PC-9 (cell line): Measurements from ENCODE around the gene RBM7. TPM values are rescaled to one million over a fixed set of nuclear protein-coding genes. Genes with fewer than 3 reads are reported as not detected.

Source experiments
- BruUV-seq: library from RNA; stranded (reverse); fragments of 400-500 nt; replicated peaks from 2 replicates; lab custom pipeline; 2021; lab: Mats Ljungman, UMichigan
- CTCF ChIA-PET: fragments of 300-600 bp; sonication (Branson Sonifier 250); formaldehyde crosslinking; loops from one replicate; lab custom pipeline; 2022; ENCODE audit warnings: antibody characterized with exemption; lab: Charles Lee
- POLR2A ChIA-PET: fragments of 300-600 bp; sonication (Branson Sonifier 250); formaldehyde crosslinking; loops from one replicate; lab custom pipeline; 2022; ENCODE audit warnings: antibody characterized with exemption; ENCODE audit not compliant: unreplicated experiment; lab: Charles Lee
- DNase-seq, 2 experiments: peaks; one replicate each; pipeline versions ENCODE4 v3.0.0 to v3.0.0-alpha.2; 2015 to 2022; ENCODE audit warnings: mixed read lengths in 1 of 2
- H2AFZ ChIP-seq: fragments of 200-600 bp; sonication (generic); 2 replicates; pipeline ENCODE4 v1.8.1; 2017; ENCODE audit warnings: antibody characterized with exemption
- H3F3A ChIP-seq: fragments of 200-600 bp; sonication (generic); 2 replicates; pipeline ENCODE4 v1.8.1; 2017; ENCODE audit warnings: antibody characterized with exemption, mild to moderate bottlenecking, low read depth; ENCODE audit not compliant: insufficient read depth
- H3K27ac ChIP-seq: fragments of 200-600 bp; sonication (generic); 2 replicates; pipeline ENCODE4 v1.6.1; 2016; ENCODE audit warnings: mixed run types
- H3K27me3 ChIP-seq: fragments of 200-600 bp; sonication (generic); 2 replicates; pipeline ENCODE4 v1.6.1; 2016; ENCODE audit warnings: low read depth, mixed run types; ENCODE audit not compliant: insufficient read depth
- H3K36me3 ChIP-seq: fragments of 200-600 bp; sonication (generic); 2 replicates; pipeline ENCODE4 v1.6.1; 2016; ENCODE audit warnings: low read depth, mixed run types
- H3K4me1 ChIP-seq: fragments of 200-600 bp; sonication (generic); replicated peaks from 2 replicates; pipeline ENCODE4 v1.6.1; 2016; ENCODE audit warnings: mixed run types; ENCODE audit not compliant: insufficient read depth
- H3K4me2 ChIP-seq: fragments of 200-600 bp; sonication (generic); 2 replicates; pipeline ENCODE4 v1.6.1; 2017; ENCODE audit warnings: mixed run types
- H3K4me3 ChIP-seq: fragments of 200-600 bp; sonication (generic); 2 replicates; pipeline ENCODE4 v1.6.1; 2016; ENCODE audit warnings: mixed run types
- H3K79me2 ChIP-seq: fragments of 200-600 bp; sonication (generic); 2 replicates; pipeline ENCODE4 v1.6.1; 2017; ENCODE audit warnings: low read depth, mixed run types
- H3K9me2 ChIP-seq: fragments of 200-600 bp; sonication (generic); 2 replicates; pipeline ENCODE4 v1.8.1; 2017; ENCODE audit warnings: mild to moderate bottlenecking; ENCODE audit not compliant: insufficient read depth
- H3K9me3 ChIP-seq: fragments of 200-600 bp; sonication (generic); 2 replicates; pipeline ENCODE4 v1.8.1; 2016; ENCODE audit warnings: low read depth; ENCODE audit not compliant: insufficient read depth
- H4K20me1 ChIP-seq: fragments of 200-600 bp; sonication (generic); 2 replicates; pipeline ENCODE4 v1.8.1; 2017; ENCODE audit not compliant: insufficient read depth
- EZH2 ChIP-seq: fragments of 200-600 bp; sonication (generic); IDR thresholded peaks from 2 replicates; pipeline ENCODE4 v1.8.0; 2017; ENCODE audit warnings: antibody characterized with exemption, low read depth
- intact Hi-C: fragments of 100-400 bp; cut with micrococcal nuclease; formaldehyde crosslinking; loops from one replicate; pipeline ENCODE4 v1.10.0; 2022; ENCODE audit not compliant: unreplicated experiment
- total RNA-seq: library from RNA; stranded (reverse); gene quantifications from 2 replicates; pipeline ENCODE4 v1.2.3, GENCODE V29; 2021
- TF ChIP-seq, protein P1 (sequence below): fragments of 200-600 bp; sonication (generic); conservative IDR thresholded peaks from 2 replicates; pipeline ENCODE4 v1.6.1; 2017; ENCODE audit warnings: mixed run types, antibody characterized with exemption, mild to moderate bottlenecking, moderate library complexity

The RBM7 gene
- total RNA-seq, 1 experiment from 2014 or later: 34.7 TPM

DNA sequence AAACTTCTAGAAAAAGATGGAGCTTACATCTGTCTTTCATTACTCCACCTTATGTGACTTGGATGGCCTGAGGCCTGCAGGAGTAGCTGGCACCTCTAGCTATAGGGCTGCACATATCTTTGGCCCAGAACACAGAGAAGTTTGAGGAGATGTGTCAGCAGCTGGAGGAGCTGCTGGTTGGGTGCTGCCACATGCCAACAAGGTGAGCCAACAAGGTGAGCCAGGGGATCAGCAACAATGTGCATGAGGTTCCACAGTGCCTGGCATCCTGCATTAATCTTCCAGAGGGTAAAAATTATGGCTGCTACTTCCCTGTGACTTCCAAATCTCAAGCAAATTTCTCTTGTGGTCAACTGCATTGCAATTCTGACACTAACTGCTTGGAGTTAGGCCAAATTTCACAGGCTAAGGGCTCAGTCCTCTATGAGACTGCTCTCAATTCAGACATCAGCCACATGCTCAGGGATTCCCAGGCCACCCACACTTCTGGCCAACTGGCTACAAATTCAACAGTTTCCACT is 16.0 kb downstream of the RBM7 start:
- H3K36me3 ChIP-seq: no peaks in the 10 kb centered on the region
- H3K4me3 ChIP-seq: no peak overlapping the region
- no peaks in the 10 kb centered on the region for H3K27me3 ChIP-seq

DNA sequence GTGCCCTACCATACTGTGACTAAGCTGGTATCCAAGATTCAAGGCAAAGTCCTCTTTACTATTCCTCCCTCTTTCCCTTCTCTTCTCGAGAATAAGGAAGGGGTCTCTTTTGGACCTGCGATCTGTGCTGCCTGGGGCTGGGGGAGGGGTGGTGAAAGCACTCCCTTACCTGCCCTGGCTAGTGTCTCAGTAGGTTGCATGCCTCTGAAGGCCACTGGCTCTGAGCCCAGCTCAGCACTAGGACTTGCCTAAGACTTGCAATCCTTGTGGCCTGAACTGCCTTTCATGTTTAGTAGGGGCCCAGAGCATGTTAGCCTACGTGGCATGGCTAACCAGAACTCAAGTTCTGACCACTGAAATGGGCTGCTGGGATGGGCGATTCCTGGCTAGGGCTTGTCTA is 25.8 kb downstream of the RBM7 start:
- H3K27ac ChIP-seq: no peak overlapping the region
- no peaks in the 10 kb centered on the region for H3K4me1 ChIP-seq
- no peak overlapping the region for H3K4me2 ChIP-seq
- H3K27me3 ChIP-seq: no peaks in the 10 kb centered on the region
- no TSS peak for BruUV-seq
- no peak for TF ChIP-seq EZH2
- TF ChIP-seq, protein P1, sequence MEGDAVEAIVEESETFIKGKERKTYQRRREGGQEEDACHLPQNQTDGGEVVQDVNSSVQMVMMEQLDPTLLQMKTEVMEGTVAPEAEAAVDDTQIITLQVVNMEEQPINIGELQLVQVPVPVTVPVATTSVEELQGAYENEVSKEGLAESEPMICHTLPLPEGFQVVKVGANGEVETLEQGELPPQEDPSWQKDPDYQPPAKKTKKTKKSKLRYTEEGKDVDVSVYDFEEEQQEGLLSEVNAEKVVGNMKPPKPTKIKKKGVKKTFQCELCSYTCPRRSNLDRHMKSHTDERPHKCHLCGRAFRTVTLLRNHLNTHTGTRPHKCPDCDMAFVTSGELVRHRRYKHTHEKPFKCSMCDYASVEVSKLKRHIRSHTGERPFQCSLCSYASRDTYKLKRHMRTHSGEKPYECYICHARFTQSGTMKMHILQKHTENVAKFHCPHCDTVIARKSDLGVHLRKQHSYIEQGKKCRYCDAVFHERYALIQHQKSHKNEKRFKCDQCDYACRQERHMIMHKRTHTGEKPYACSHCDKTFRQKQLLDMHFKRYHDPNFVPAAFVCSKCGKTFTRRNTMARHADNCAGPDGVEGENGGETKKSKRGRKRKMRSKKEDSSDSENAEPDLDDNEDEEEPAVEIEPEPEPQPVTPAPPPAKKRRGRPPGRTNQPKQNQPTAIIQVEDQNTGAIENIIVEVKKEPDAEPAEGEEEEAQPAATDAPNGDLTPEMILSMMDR: no peak
- no peaks in the 10 kb centered on the region for H3K79me2 ChIP-seq
- ChIA-PET CTCF (no interaction called here), POLR2A (no interaction called here)
- no peak overlapping the region for H2AFZ ChIP-seq
- no peak overlapping the region for H3K4me3 ChIP-seq
- intact Hi-C loops: no loop called here
- H3F3A ChIP-seq: no peaks in the 10 kb centered on the region
- no peaks in the 10 kb centered on the region; the same call in 1 of the 2 replicates for H4K20me1 ChIP-seq
- no peaks in the 10 kb centered on the region; the same call in 1 of the 2 replicates for H3K9me3 ChIP-seq
- H3K36me3 ChIP-seq: no peaks in the 10 kb centered on the region
- H3K9me2 ChIP-seq: no peaks in the 10 kb centered on the region; the same call in none of the 2 replicates
- DNase-seq: no peak

More for the DNA sequence above, 16.0 kb downstream of the RBM7 start:
- BruUV-seq: no TSS peak
- intact Hi-C loops: loop anchor here (1.0 to 2.0 kb wide), 2 partner anchors 16 to 22 kb away; partner anchors contain the start of genes C11orf71 and RBM7
- H3F3A ChIP-seq: peaks cover 15% of the 10 kb centered on the region
- H3K79me2 ChIP-seq: no peaks in the 10 kb centered on the region
- CTCF ChIA-PET: no interaction called here
- H3K9me2 ChIP-seq: no peaks in the 10 kb centered on the region
- no peaks in the 10 kb centered on the region for H3K9me3 ChIP-seq
- H4K20me1 ChIP-seq: no peaks in the 10 kb centered on the region
- peaks cover 13% of the 10 kb centered on the region for H3K4me1 ChIP-seq
- POLR2A ChIA-PET: interaction anchor here (0.5 to 1.1 kb wide), 2 partner anchors 16 to 22 kb away, joined by 4 to 8 read pairs; partner anchors contain the start of genes RBM7 and REXO2
- H2AFZ ChIP-seq: no peak overlapping the region; the same call in 1 of the 2 replicates
- DNase-seq: peak; percentile 61 to 88
- H3K4me2 ChIP-seq: no peak overlapping the region; the same call in 1 of the 2 replicates
- H3K27ac ChIP-seq: peak overlapping the region; percentile 31
- TF ChIP-seq, protein P1: no peak
- TF ChIP-seq EZH2: no peak

DNA sequence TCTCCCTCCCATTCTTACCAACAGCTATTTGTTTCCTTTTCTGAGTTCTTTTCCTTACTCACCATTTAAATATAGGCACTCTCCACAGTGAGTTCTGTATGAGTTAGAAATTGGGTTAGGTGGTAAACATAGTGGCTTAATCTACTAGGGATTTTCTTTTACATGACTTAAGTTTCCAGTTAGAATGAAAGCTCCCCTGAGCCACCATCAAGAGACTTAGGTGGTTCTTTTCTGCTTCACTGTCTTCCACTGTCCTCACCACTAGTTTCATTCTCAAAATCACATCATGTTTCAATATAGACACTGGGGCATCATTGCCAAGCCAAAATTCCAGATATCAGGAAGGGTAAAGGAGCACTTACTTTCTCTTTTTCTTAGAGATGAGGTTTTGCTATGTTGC is 29.8 kb downstream of the RBM7 start:
- no peak for DNase-seq
- no TSS peak for BruUV-seq
- H4K20me1 ChIP-seq: no peaks in the 10 kb centered on the region
- H3K27ac ChIP-seq: no peak overlapping the region
- no peaks in the 10 kb centered on the region; the same call in 1 of the 2 replicates for H3K9me3 ChIP-seq
- no peaks in the 10 kb centered on the region for H3K27me3 ChIP-seq
- no peaks in the 10 kb centered on the region for H3K79me2 ChIP-seq
- no peak overlapping the region for H2AFZ ChIP-seq
- no peak overlapping the region for H3K4me3 ChIP-seq
- CTCF ChIA-PET: no interaction called here
- no peaks in the 10 kb centered on the region; the same call in 1 of the 2 replicates for H3K4me1 ChIP-seq
- H3K9me2 ChIP-seq: no peaks in the 10 kb centered on the region; the same call in 1 of the 2 replicates
- H3K36me3 ChIP-seq: no peaks in the 10 kb centered on the region
- no peak for TF ChIP-seq EZH2
- TF ChIP-seq, protein P1: no peak
- intact Hi-C loops: no loop called here
- POLR2A ChIA-PET: no interaction called here
- H3F3A ChIP-seq: no peaks in the 10 kb centered on the region
- no peak overlapping the region for H3K4me2 ChIP-seq
